Kidney epithelial cell (primary cell): Measurements from ENCODE around the gene PPIE. TPM values are rescaled to one million over a fixed set of nuclear protein-coding genes. Genes with fewer than 3 reads are reported as not detected.
"Not testable (repeated sequence)": the region's sequence is repeated elsewhere in the genome, so short reads cannot be mapped to it uniquely, and the experiment has no call there.

ENCODE experiments used
- DNase-seq: peaks from one replicate; pipeline ENCODE4 v3.0.0-alpha.2; 2010; ENCODE audit warnings: low read depth
- H3K27me3 ChIP-seq: 2 replicates; pipeline ENCODE4 v1.6.0; 2011; ENCODE audit warnings: low read length; ENCODE audit not compliant: control insufficient read depth, insufficient read depth
- H3K36me3 ChIP-seq: 2 replicates; pipeline ENCODE4 v1.5.1; 2011; ENCODE audit warnings: low read length; ENCODE audit not compliant: control insufficient read depth, insufficient read depth
- H3K4me3 ChIP-seq: 2 replicates; pipeline ENCODE4 v1.5.1; 2011; ENCODE audit warnings: low read depth, mild to moderate bottlenecking, control low read depth, low read length
- CTCF ChIP-seq: IDR thresholded peaks from 2 replicates; pipeline ENCODE4 v1.5.1; 2011; ENCODE audit warnings: mild to moderate bottlenecking, moderate library complexity, low read length, control low read depth, inconsistent platforms; ENCODE audit not compliant: insufficient read depth, poor library complexity, severe bottlenecking
- total RNA-seq: library from RNA; depleted of rRNA; stranded (reverse); fragments of >200 nt; gene quantifications from 2 replicates; pipeline ENCODE4 v1.2.3, GENCODE V29; 2015

Gene PPIE
- total RNA-seq, 1 donor from 2014 or later: 58.2 TPM

GRCh38 chr1:39777306-39777705 is 38.6 kb downstream of the PPIE start:
- DNase-seq: no peak
- Histone ChIP-seq H3K27me3 (no peaks in the 10 kb centered on the region), H3K36me3 (no peaks in the 10 kb centered on the region), H3K4me3 (no peak overlapping the region)
- no peak for TF ChIP-seq CTCF

- not testable (repeated sequence) for H3K36me3 ChIP-seq, H3K4me3 ChIP-seq, H3K27me3 ChIP-seq, DNase-seq
Observed at GRCh38 chr1:39777896-39778295, 39.2 kb downstream of the PPIE start.

- H3K4me3 ChIP-seq, H3K36me3 ChIP-seq, DNase-seq, H3K27me3 ChIP-seq: not testable (repeated sequence)
Observed at GRCh38 chr1:39778463-39779099, 39.9 kb downstream of the PPIE start.

GRCh38 chr1:39779137-39779536 is 40.5 kb downstream of the PPIE start:
- no peak overlapping the region for H3K4me3 ChIP-seq
- DNase-seq: no peak
- no peaks in the 10 kb centered on the region for H3K36me3 ChIP-seq
- no peaks in the 10 kb centered on the region for H3K27me3 ChIP-seq
- TF ChIP-seq CTCF: no peak

- no peak for DNase-seq
- no peaks in the 10 kb centered on the region for H3K36me3 ChIP-seq
- no peak overlapping the region for H3K4me3 ChIP-seq
- no peak for TF ChIP-seq CTCF
- no peaks in the 10 kb centered on the region for H3K27me3 ChIP-seq
Observed at GRCh38 chr1:39779821-39780220, 41.1 kb downstream of the PPIE start.

- Histone ChIP-seq H3K27me3 (no peaks in the 10 kb centered on the region), H3K4me3 (no peak overlapping the region), H3K36me3 (no peaks in the 10 kb centered on the region)
- no peak for DNase-seq
- TF ChIP-seq CTCF: no peak
Observed at GRCh38 chr1:39781349-39781715, 42.6 kb downstream of the PPIE start.

GRCh38 chr1:39782103-39782502 is 43.4 kb downstream of the PPIE start:
- no peaks in the 10 kb centered on the region for H3K36me3 ChIP-seq
- no peak for TF ChIP-seq CTCF
- no peak for DNase-seq
- no peak overlapping the region for H3K4me3 ChIP-seq
- peaks cover 5% of the 10 kb centered on the region for H3K27me3 ChIP-seq

- not testable (repeated sequence) for H3K27me3 ChIP-seq, H3K4me3 ChIP-seq, DNase-seq, H3K36me3 ChIP-seq
Observed at GRCh38 chr1:39782685-39783084, 44.0 kb downstream of the PPIE start.

- H3K36me3 ChIP-seq, DNase-seq, H3K4me3 ChIP-seq: not testable (repeated sequence)
- peaks cover 18% of the 10 kb centered on the region for H3K27me3 ChIP-seq
Observed at GRCh38 chr1:39786303-39787107, 47.8 kb downstream of the PPIE start.
